IMR-90 (cell line): ENCODE results near the gene LDB2. TPM values are rescaled to one million over a fixed set of nuclear protein-coding genes. Genes with fewer than 3 reads are reported as not detected.

ENCODE experiments used
- ATAC-seq: fragments of 200-7000 bp; cut with Tn5 transposase; 2 replicates; pipeline ENCODE4 v1.9.1; 2020; ENCODE audit warnings: low read depth, mild to moderate bottlenecking, moderate library complexity
- BruUV-seq: library from RNA; stranded (reverse); fragments of 400-500 nt; replicated peaks from 2 replicates; lab custom pipeline; 2021; lab: Mats Ljungman, UMichigan
- CTCF ChIA-PET: fragments of 300-600 bp; formaldehyde crosslinking; extraction: SDS; loops from one replicate; lab custom pipeline; 2021; ENCODE audit warnings: antibody characterized with exemption; lab: Yijun Ruan, JAX
- POLR2A ChIA-PET: fragments of 300-600 bp; sonication (Branson Sonifier 250); formaldehyde crosslinking; loops from one replicate; lab custom pipeline; 2022; ENCODE audit warnings: antibody characterized with exemption; ENCODE audit not compliant: unreplicated experiment; lab: Charles Lee
- DNase-seq: peaks from one replicate; pipeline ENCODE4 v3.0.0; 2013
- H2AFZ ChIP-seq: replicated peaks from 2 replicates; pipeline ENCODE3; 2013; ENCODE audit warnings: low read length, mild to moderate bottlenecking; ENCODE audit not compliant: poor library complexity
- H2AK5ac ChIP-seq: 2 replicates; pipeline ENCODE4 v1.6.1; 2013; ENCODE audit warnings: low read depth, low read length, inconsistent platforms
- H2AK9ac ChIP-seq: replicated peaks from 2 replicates; pipeline ENCODE3; 2013; ENCODE audit warnings: mild to moderate bottlenecking, low read depth, low read length, moderate library complexity; ENCODE audit not compliant: poor library complexity
- H2BK120ac ChIP-seq: 2 replicates; pipeline ENCODE4 v1.6.1; 2013; ENCODE audit warnings: low read depth, low read length, inconsistent platforms
- H2BK15ac ChIP-seq: 3 replicates; pipeline ENCODE4 v1.6.1; 2013; ENCODE audit warnings: low read depth, low read length, inconsistent platforms
- H2BK20ac ChIP-seq: 2 replicates; pipeline ENCODE4 v1.6.1; 2013; ENCODE audit warnings: low read depth, mild to moderate bottlenecking, inconsistent platforms, low read length, moderate library complexity
- H2BK5ac ChIP-seq: 2 replicates; pipeline ENCODE4 v1.6.1; 2013; ENCODE audit warnings: mild to moderate bottlenecking, low read depth, low read length, inconsistent platforms; ENCODE audit not compliant: poor library complexity, severe bottlenecking
- H3K14ac ChIP-seq: replicated peaks from 2 replicates; pipeline ENCODE4 v1.6.1; 2013; ENCODE audit warnings: low read depth, low read length, inconsistent platforms
- H3K18ac ChIP-seq: 2 replicates; pipeline ENCODE4 v1.6.1; 2013; ENCODE audit warnings: low read depth, low read length, control low read depth
- H3K23ac ChIP-seq: 2 replicates; pipeline ENCODE4 v1.6.1; 2013; ENCODE audit warnings: low read depth, low read length, inconsistent platforms
- H3K27ac ChIP-seq: 2 replicates; pipeline ENCODE4 v1.5.1; 2013; ENCODE audit warnings: mild to moderate bottlenecking, control low read depth, low read length; ENCODE audit not compliant: insufficient read depth
- H3K27me3 ChIP-seq: 2 replicates; pipeline ENCODE4 v1.6.1; 2013; ENCODE audit warnings: low read length; ENCODE audit not compliant: control insufficient read depth, insufficient read depth
- H3K36me3 ChIP-seq: 2 replicates; pipeline ENCODE4 v1.6.1; 2013; ENCODE audit warnings: low read length, mixed read lengths; ENCODE audit not compliant: control insufficient read depth, insufficient read depth
- H3K4ac ChIP-seq: 2 replicates; pipeline ENCODE4 v1.6.1; 2013; ENCODE audit warnings: low read depth, low read length, inconsistent platforms
- H3K4me1 ChIP-seq: 2 replicates; pipeline ENCODE4 v1.6.1; 2013; ENCODE audit warnings: low read length, mixed read lengths; ENCODE audit not compliant: control insufficient read depth, insufficient read depth
- H3K4me2 ChIP-seq: 2 replicates; pipeline ENCODE4 v1.6.1; 2013; ENCODE audit warnings: low read depth, mild to moderate bottlenecking, control low read depth, low read length, moderate library complexity
- H3K4me3 ChIP-seq: 2 replicates; pipeline ENCODE4 v1.5.1; 2013; ENCODE audit warnings: low read depth, mild to moderate bottlenecking, control low read depth, low read length, moderate library complexity; ENCODE audit not compliant: insufficient read depth
- H3K56ac ChIP-seq: 2 replicates; pipeline ENCODE4 v1.6.1; 2013; ENCODE audit warnings: low read length, inconsistent platforms; ENCODE audit not compliant: insufficient read depth; ENCODE audit errors: extremely low read depth
- H3K79me1 ChIP-seq, 2 experiments: 2 replicates each; pipeline ENCODE4 v1.6.1; 2013; ENCODE audit warnings: low read length in 2 of 2, inconsistent platforms in 1 of 2, low read depth in 1 of 2
- H3K9ac ChIP-seq: 2 replicates; pipeline ENCODE4 v1.6.1; 2013; ENCODE audit warnings: low read depth, low read length, control low read depth
- H3K9me1 ChIP-seq: 2 replicates; pipeline ENCODE4 v1.6.1; 2013; ENCODE audit warnings: low read length, inconsistent platforms; ENCODE audit not compliant: insufficient read depth
- H3K9me3 ChIP-seq: 2 replicates; pipeline ENCODE4 v1.6.1; 2013; ENCODE audit warnings: low read length; ENCODE audit not compliant: control insufficient read depth, insufficient read depth
- H4K20me1 ChIP-seq: 2 replicates; pipeline ENCODE4 v1.6.1; 2013; ENCODE audit warnings: low read length, inconsistent platforms; ENCODE audit not compliant: insufficient read depth
- H4K5ac ChIP-seq: 2 replicates; pipeline ENCODE4 v1.6.1; 2013; ENCODE audit warnings: mild to moderate bottlenecking, low read depth, low read length, control low read depth
- H4K8ac ChIP-seq, 2 experiments: 2 replicates each; pipeline ENCODE4 v1.6.1; 2013; ENCODE audit warnings: low read depth in 2 of 2, low read length in 2 of 2, control low read depth in 1 of 2, inconsistent platforms in 1 of 2
- H4K91ac ChIP-seq: 2 replicates; pipeline ENCODE4 v1.6.1; 2013; ENCODE audit warnings: low read depth, low read length, inconsistent platforms; ENCODE audit not compliant: insufficient read depth
- BHLHE40 ChIP-seq: fragments of 150-350 bp; IDR thresholded peaks from 2 replicates; pipeline ENCODE4 v1.6.1; 2016; ENCODE audit warnings: mild to moderate bottlenecking, low read depth, low read length
- CEBPB ChIP-seq: IDR thresholded peaks from 2 replicates; pipeline ENCODE4 v1.6.1; 2012; ENCODE audit warnings: low read depth, low read length, improper control_type of control experiment
- CHD1 ChIP-seq: IDR thresholded peaks from 2 replicates; pipeline ENCODE4 v1.6.1; 2012; ENCODE audit warnings: low read depth, low read length, improper control_type of control experiment
- CTCF ChIP-seq: conservative IDR thresholded peaks from 2 replicates; pipeline ENCODE4 v1.5.1; 2012; ENCODE audit warnings: mild to moderate bottlenecking, low read depth, low read length, improper control_type of control experiment
- ELK1 ChIP-seq: fragments of 150-350 bp; IDR thresholded peaks from 2 replicates; pipeline ENCODE4 v1.6.1; 2016; ENCODE audit warnings: low read depth, mild to moderate bottlenecking, low read length, moderate library complexity, borderline replicate concordance
- FOS ChIP-seq: fragments of 150-350 bp; IDR thresholded peaks from 2 replicates; pipeline ENCODE4 v1.6.1; 2016; ENCODE audit warnings: low read depth, low read length
- MAFK ChIP-seq: IDR thresholded peaks from 2 replicates; pipeline ENCODE4 v1.6.1; 2012; ENCODE audit warnings: low read depth, low read length, improper control_type of control experiment
- MAZ ChIP-seq: IDR thresholded peaks from 2 replicates; pipeline ENCODE4 v1.6.1; 2012; ENCODE audit warnings: low read depth, mild to moderate bottlenecking, low read length, improper control_type of control experiment, moderate library complexity, borderline replicate concordance
- MXI1 ChIP-seq: IDR thresholded peaks from 2 replicates; pipeline ENCODE4 v1.6.1; 2012; ENCODE audit warnings: low read depth, mild to moderate bottlenecking, low read length, moderate library complexity, borderline replicate concordance
- NFE2L2 ChIP-seq: fragments of 150-350 bp; IDR thresholded peaks from 2 replicates; pipeline ENCODE4 v1.6.1; 2016; ENCODE audit warnings: low read depth, mild to moderate bottlenecking, low read length
- POLR2A ChIP-seq: IDR thresholded peaks from 2 replicates; pipeline ENCODE4 v1.6.1; 2012; ENCODE audit warnings: mild to moderate bottlenecking, low read depth, low read length
- RAD21 ChIP-seq: IDR thresholded peaks from 2 replicates; pipeline ENCODE4 v1.6.1; 2012; ENCODE audit warnings: low read length, improper control_type of control experiment
- RCOR1 ChIP-seq: IDR thresholded peaks from 2 replicates; pipeline ENCODE4 v1.6.1; 2012; ENCODE audit warnings: mild to moderate bottlenecking, low read length, improper control_type of control experiment; ENCODE audit not compliant: insufficient replicate concordance
- RFX5 ChIP-seq: IDR thresholded peaks from 2 replicates; pipeline ENCODE4 v1.8.0; 2012; ENCODE audit warnings: low read depth, mild to moderate bottlenecking, low read length, moderate library complexity
- SMC3 ChIP-seq: fragments of 150-350 bp; IDR thresholded peaks from 2 replicates; pipeline ENCODE4 v1.6.1; 2016; ENCODE audit warnings: low read depth, mild to moderate bottlenecking, antibody characterized with exemption, low read length, moderate library complexity
- USF2 ChIP-seq: fragments of 150-350 bp; IDR thresholded peaks from 2 replicates; pipeline ENCODE4 v1.6.1; 2017; ENCODE audit warnings: mild to moderate bottlenecking, antibody characterized with exemption, low read length, low read depth
- WGBS, 2 experiments: methylation state at CpG; one replicate each; pipeline versions ENCODE4 v1.1.5 to v1.1.7; 2013; ENCODE audit warnings: missing lambda C conversion rate in 2 of 2; ENCODE audit not compliant: insufficient read length in 1 of 2; ENCODE audit errors: extremely low coverage in 2 of 2; 5-methylcytosine and 5-hydroxymethylcytosine counted together
- dilution Hi-C: fragments of 300-500 bp; cut with HindIII; formaldehyde crosslinking; loops from one replicate; pipeline ENCODE4 v1.14.3; 2018; ENCODE audit warnings: low sequenced_read_pairs; ENCODE audit not compliant: unreplicated experiment
- in situ Hi-C: fragments of 300-500 bp; cut with MboI; formaldehyde crosslinking; loops from 3 replicates; pipeline ENCODE4 v1.14.3; 2019; ENCODE audit warnings: low sequenced_read_pairs, inconsistent platforms, mixed read lengths
- intact Hi-C: fragments of 100-400 bp; cut with micrococcal nuclease; formaldehyde crosslinking; loops from 2 replicates; pipeline ENCODE4 v1.10.0; 2022
- polyA plus RNA-seq, 3 experiments: library from polyadenylated mRNA; depleted of rRNA; stranded (reverse); fragments of >200 nt; gene quantifications; 2 replicates each; pipeline ENCODE4 v1.2.3, GENCODE V29; 2012; ENCODE audit warnings: low replicate concordance in 1 of 3
- total RNA-seq: library from RNA; depleted of rRNA; stranded (reverse); fragments of >200 nt; gene quantifications from 2 replicates; pipeline ENCODE4 v1.2.3, GENCODE V29; 2012

LDB2 gene
- total and polyA plus RNA-seq, 2 of the 4 experiments (the other 2 are of a cell fraction) = 67.9 to 116 TPM

DNA sequence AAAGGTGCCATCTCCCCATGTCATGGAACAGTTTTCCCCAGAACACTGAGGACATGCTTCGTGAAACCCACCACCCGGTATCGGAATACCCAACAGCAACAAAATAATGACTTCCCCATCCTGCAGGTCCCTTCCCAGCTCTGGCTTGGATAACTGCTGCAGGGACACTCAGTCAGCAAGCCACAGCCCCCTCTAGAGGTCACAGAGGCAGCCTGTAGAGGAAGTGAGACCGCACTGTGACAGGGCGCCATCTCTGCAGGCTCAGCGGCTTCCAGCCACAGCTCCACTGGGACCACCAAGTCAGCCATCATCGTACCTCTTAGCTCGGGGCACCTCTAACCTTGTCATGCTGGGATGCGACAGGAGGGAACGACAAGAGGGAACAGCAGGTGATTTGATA, 315.9 kb downstream of the LDB2 start:
- no peaks in the 10 kb centered on the region; the same call in 1 of the 2 replicates for H3K36me3 ChIP-seq
- H2BK5ac ChIP-seq = no peak overlapping the region
- H4K5ac ChIP-seq = no peak overlapping the region
- H3K4me2 ChIP-seq = no peak overlapping the region
- 100% methylated on average over 3 of the region's 10 CpGs; no CpG with 5 or more reads in 1 of the 2 experiments for WGBS, 2 experiments
- DNase-seq = no peak
- no TSS peak for BruUV-seq
- dilution Hi-C loops (no loop called here), intact Hi-C loops (no loop called here), in situ Hi-C loops (no loop called here)
- peaks cover 10% of the 10 kb centered on the region for H3K4me1 ChIP-seq
- H3K27ac ChIP-seq = no peak overlapping the region
- no peaks in the 10 kb centered on the region for H3K27me3 ChIP-seq
- no peaks in the 10 kb centered on the region for H3K9me3 ChIP-seq
- H3K4me3 ChIP-seq = no peak overlapping the region
- H2AFZ ChIP-seq = no peak overlapping the region
- CTCF ChIA-PET = no interaction called here
- H3K14ac ChIP-seq = no peak overlapping the region
- H2BK20ac ChIP-seq = no peak overlapping the region
- H3K56ac ChIP-seq = no peak overlapping the region
- H2AK5ac ChIP-seq = no peak overlapping the region
- no peak overlapping the region for H3K23ac ChIP-seq
- no peak overlapping the region for H3K9ac ChIP-seq
- H2BK120ac ChIP-seq = no peak overlapping the region
- TF ChIP-seq RCOR1 (no peak), CEBPB (no peak), NFE2L2 (no peak), BHLHE40 (no peak), CTCF (no peak), ELK1 (no peak), MAZ (no peak), MXI1 (no peak), RFX5 (no peak), FOS (no peak), POLR2A (no peak), USF2 (no peak), SMC3 (no peak), RAD21 (no peak), CHD1 (no peak), MAFK (no peak)
- ATAC-seq = no peak
- H3K4ac ChIP-seq = no peak overlapping the region
- no peaks in the 10 kb centered on the region for H4K20me1 ChIP-seq
- POLR2A ChIA-PET = no interaction called here
- H3K9me1 ChIP-seq = peaks cover 6% of the 10 kb centered on the region; the same call in 1 of the 2 replicates
- H2AK9ac ChIP-seq = no peak overlapping the region
- no peak overlapping the region for H4K8ac ChIP-seq
- H2BK15ac ChIP-seq = no peak overlapping the region
- H4K91ac ChIP-seq = no peak overlapping the region
- H3K18ac ChIP-seq = no peak overlapping the region
- H3K79me1 ChIP-seq = no peaks in the 10 kb centered on the region
